DOHH2 (cell line): Measurements from ENCODE around the gene CRY1.
A peak's percentile ranks its signal among the peaks of the same experiment; 100 is the strongest.
"Not testable (repeated sequence)": the region's sequence is repeated elsewhere in the genome, so short reads cannot be mapped to it uniquely, and the experiment has no call there.

Experiments
- H3F3A ChIP-seq: fragments of 200-600 bp; sonication (generic), shearing (Covaris generic); 2 replicates; pipeline ENCODE4 v1.6.0; 2016; ENCODE audit warnings: antibody characterized with exemption, mild to moderate bottlenecking; ENCODE audit not compliant: control insufficient read depth, insufficient read depth
- H3K27ac ChIP-seq: fragments of 200-600 bp; sonication (generic); 2 replicates; pipeline ENCODE4 v1.5.1; 2014; ENCODE audit warnings: low read depth, mild to moderate bottlenecking, low read length, moderate library complexity
- H3K27me3 ChIP-seq: fragments of 200-600 bp; sonication (generic); 2 replicates; pipeline ENCODE4 v1.6.1; 2014; ENCODE audit warnings: mild to moderate bottlenecking, low read length, mixed read lengths; ENCODE audit not compliant: control insufficient read depth
- H3K36me3 ChIP-seq: fragments of 200-600 bp; sonication (generic); 2 replicates; pipeline ENCODE4 v1.6.1; 2014; ENCODE audit warnings: mild to moderate bottlenecking, low read length, moderate library complexity, mixed read lengths; ENCODE audit not compliant: control insufficient read depth
- H3K4me1 ChIP-seq: fragments of 200-600 bp; sonication (generic); 2 replicates; pipeline ENCODE4 v1.6.1; 2014; ENCODE audit warnings: mild to moderate bottlenecking, low read length, mixed read lengths; ENCODE audit not compliant: control insufficient read depth
- H3K4me2 ChIP-seq: fragments of 200-600 bp; sonication (generic); 2 replicates; pipeline ENCODE4 v1.6.0; 2014; ENCODE audit warnings: mild to moderate bottlenecking, low read length, moderate library complexity
- H3K4me3 ChIP-seq: fragments of 200-600 bp; sonication (generic); 2 replicates; pipeline ENCODE4 v1.5.1; 2014; ENCODE audit warnings: mild to moderate bottlenecking, low read length, mixed read lengths
- H3K79me2 ChIP-seq: fragments of 200-600 bp; sonication (generic); 2 replicates; pipeline ENCODE4 v1.6.1; 2014; ENCODE audit warnings: mild to moderate bottlenecking, low read length, mixed read lengths; ENCODE audit not compliant: control insufficient read depth
- H3K9me2 ChIP-seq: fragments of 200-600 bp; sonication (generic); replicated peaks from 2 replicates; pipeline ENCODE4 v1.6.1; 2014; ENCODE audit warnings: mild to moderate bottlenecking, low read length, mixed read lengths; ENCODE audit not compliant: control insufficient read depth
- H3K9me3 ChIP-seq: fragments of 200-600 bp; sonication (generic); 2 replicates; pipeline ENCODE4 v1.6.1; 2014; ENCODE audit warnings: antibody characterized with exemption, low read length, mixed read lengths; ENCODE audit not compliant: control insufficient read depth, insufficient read depth
- H4K20me1 ChIP-seq: fragments of 200-600 bp; sonication (generic); 2 replicates; pipeline ENCODE4 v1.6.0; 2014; ENCODE audit warnings: low read depth, mild to moderate bottlenecking, antibody characterized with exemption, low read length, moderate library complexity; ENCODE audit not compliant: control insufficient read depth, insufficient read depth
- EZH2phosphoT487 ChIP-seq: fragments of 200-600 bp; sonication (generic); IDR thresholded peaks from 2 replicates; pipeline ENCODE4 v1.6.1; 2017; ENCODE audit warnings: borderline replicate concordance, mild to moderate bottlenecking, antibody characterized with exemption, low read length, moderate library complexity, mixed read lengths
- TF ChIP-seq, protein P1 (sequence below): fragments of 200-600 bp; sonication (generic); IDR thresholded peaks from one replicate; pipeline ENCODE4 v1.5.1; 2014; ENCODE audit warnings: antibody characterized with exemption, mild to moderate bottlenecking, low read depth, low read length; ENCODE audit not compliant: poor library complexity, severe bottlenecking

Gene CRY1

DNA sequence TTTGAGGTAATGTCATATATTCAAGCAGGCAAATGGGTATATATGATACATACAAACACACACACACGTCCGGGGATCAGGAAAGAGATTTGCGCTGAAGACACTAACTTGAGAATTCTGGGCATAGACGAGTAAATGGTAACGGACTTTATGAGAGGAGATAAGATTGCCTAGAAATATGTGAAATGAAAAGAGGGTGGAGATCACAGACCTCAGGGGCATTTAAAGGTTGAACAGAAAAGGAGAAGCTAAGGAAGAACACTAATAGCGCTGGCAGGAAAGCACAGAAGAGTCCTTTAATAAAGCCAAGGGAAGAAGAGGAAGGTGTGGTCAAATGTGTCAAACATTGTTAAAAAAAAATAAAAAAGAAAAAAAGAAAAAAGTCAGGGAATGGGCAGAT is 13.1 kb downstream of the CRY1 start:
- Histone ChIP-seq H3K36me3 (no peaks in the 10 kb centered on the region), H3K27ac (no peak overlapping the region), H3F3A (no peaks in the 10 kb centered on the region), H3K4me3 (no peak overlapping the region), H3K4me2 (no peak overlapping the region), H3K4me1 (no peaks in the 10 kb centered on the region), H4K20me1 (no peaks in the 10 kb centered on the region), H3K79me2 (no peaks in the 10 kb centered on the region), H3K9me3 (no peaks in the 10 kb centered on the region), H3K27me3 (peaks cover 18% of the 10 kb centered on the region), H3K9me2 (no peaks in the 10 kb centered on the region)
- TF ChIP-seq, protein P1, sequence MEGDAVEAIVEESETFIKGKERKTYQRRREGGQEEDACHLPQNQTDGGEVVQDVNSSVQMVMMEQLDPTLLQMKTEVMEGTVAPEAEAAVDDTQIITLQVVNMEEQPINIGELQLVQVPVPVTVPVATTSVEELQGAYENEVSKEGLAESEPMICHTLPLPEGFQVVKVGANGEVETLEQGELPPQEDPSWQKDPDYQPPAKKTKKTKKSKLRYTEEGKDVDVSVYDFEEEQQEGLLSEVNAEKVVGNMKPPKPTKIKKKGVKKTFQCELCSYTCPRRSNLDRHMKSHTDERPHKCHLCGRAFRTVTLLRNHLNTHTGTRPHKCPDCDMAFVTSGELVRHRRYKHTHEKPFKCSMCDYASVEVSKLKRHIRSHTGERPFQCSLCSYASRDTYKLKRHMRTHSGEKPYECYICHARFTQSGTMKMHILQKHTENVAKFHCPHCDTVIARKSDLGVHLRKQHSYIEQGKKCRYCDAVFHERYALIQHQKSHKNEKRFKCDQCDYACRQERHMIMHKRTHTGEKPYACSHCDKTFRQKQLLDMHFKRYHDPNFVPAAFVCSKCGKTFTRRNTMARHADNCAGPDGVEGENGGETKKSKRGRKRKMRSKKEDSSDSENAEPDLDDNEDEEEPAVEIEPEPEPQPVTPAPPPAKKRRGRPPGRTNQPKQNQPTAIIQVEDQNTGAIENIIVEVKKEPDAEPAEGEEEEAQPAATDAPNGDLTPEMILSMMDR, result no peak
- TF ChIP-seq EZH2phosphoT487, result no peak

DNA sequence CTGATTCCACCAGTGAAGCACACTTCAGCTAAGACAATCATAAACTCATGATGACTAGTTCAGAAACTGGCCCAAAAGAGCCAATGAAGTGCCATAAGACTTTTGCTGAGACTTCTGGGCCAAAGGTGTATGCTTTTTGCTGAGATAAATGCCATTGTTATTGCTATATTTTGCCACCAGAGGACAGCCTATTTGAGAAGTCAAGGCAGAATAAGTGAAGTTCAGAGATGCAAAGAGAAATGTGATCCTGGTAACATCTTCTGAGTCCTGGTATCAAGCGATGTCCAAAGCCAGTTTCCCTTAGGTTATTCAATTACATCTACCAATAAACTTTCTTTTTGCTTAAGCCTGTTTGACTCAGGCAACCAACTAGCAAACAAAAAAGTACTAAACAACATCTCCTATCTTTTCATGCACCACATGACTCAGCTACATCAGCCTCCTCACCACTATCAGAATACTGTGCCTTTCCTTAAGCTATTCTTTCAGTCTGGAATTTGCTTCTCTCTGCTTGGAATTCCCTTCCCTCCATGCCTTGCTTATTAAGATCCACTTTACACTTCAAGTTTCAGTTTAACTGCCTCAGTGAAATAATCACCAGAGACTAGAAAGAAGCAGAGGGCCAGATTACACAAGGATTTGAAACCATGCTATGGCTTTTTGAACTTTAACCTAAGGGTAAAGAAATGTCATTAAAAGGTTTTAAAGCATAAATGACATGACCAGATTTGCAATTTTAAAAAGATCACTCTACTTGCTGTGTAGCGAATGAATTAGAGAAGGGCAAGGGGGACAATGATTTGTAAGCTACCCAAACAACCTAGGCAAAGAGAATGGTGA is 14.0 kb downstream of the CRY1 start:
- Histone ChIP-seq H3K79me2 (no peaks in the 10 kb centered on the region), H3K4me2 (no peak overlapping the region)

DNA sequence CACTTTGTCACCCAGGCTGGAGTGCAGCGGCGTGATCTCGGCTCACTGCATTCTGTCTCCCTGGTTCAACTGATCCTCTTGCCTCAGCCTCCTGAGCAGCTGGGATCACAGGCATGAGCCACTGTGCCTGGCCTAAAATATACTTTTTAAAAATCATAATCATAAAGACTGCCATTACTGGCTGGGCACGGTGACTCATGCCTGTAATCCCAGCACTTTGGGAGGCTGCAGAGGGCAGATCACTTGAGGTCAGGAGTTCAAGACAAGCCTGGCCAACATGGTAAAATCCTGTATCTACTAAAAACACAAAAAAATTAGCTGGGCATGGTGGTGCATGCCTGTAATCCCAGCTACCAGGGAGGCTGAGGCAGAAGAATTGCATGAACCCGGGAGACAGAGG is 20.1 kb downstream of the CRY1 start:
- not testable (repeated sequence) for H3K4me1 ChIP-seq, H3K9me3 ChIP-seq, H3K4me3 ChIP-seq, H3K79me2 ChIP-seq, H3K9me2 ChIP-seq, H3K27ac ChIP-seq, H3K27me3 ChIP-seq, H3F3A ChIP-seq, H4K20me1 ChIP-seq, H3K4me2 ChIP-seq, H3K36me3 ChIP-seq

More for the DNA sequence above, 14.0 kb downstream of the CRY1 start:
- H3K4me3 ChIP-seq, result no peak overlapping the region
- H3F3A ChIP-seq, result no peaks in the 10 kb centered on the region
- H3K9me2 ChIP-seq, result no peaks in the 10 kb centered on the region
- H3K4me1 ChIP-seq, result no peaks in the 10 kb centered on the region
- H4K20me1 ChIP-seq, result no peaks in the 10 kb centered on the region
- H3K27me3 ChIP-seq, result peaks cover 18% of the 10 kb centered on the region
- no peak overlapping the region for H3K27ac ChIP-seq
- TF ChIP-seq EZH2phosphoT487, result no peak
- TF ChIP-seq, protein P1, result peak; percentile 58
- H3K9me3 ChIP-seq, result no peaks in the 10 kb centered on the region
- no peaks in the 10 kb centered on the region for H3K36me3 ChIP-seq

DNA sequence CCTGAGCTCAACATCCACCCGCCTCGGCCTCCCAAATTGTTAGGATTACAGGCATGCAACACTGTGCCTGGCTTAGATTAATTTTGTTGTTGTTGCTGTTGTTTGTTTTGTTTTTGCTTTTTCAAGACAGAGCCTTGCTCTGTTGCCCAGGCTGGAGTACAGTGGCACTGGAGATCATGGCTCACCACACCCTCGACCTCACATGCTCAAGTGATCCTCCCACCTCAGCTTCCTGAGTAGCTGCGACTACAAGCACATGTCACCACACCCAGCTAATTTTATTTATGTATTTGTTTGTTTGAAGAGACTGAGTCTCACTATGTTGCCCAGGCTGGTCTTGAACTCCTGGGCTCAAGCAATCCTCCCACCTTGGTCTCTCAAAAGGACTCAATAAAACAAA is 26.7 kb downstream of the CRY1 start:
- Histone ChIP-seq H3K9me3 (no peaks in the 10 kb centered on the region), H3F3A (no peaks in the 10 kb centered on the region), H3K36me3 (no peaks in the 10 kb centered on the region), H3K27me3 (peaks cover 3% of the 10 kb centered on the region; the same call in 1 of the 2 replicates), H3K9me2 (no peaks in the 10 kb centered on the region), H3K27ac (no peak overlapping the region), H3K4me3 (no peak overlapping the region), H4K20me1 (no peaks in the 10 kb centered on the region), H3K4me1 (no peaks in the 10 kb centered on the region), H3K4me2 (no peak overlapping the region), H3K79me2 (no peaks in the 10 kb centered on the region)
- TF ChIP-seq, protein P1, result no peak
- TF ChIP-seq EZH2phosphoT487, result no peak
